Esophagus (tissue), 2 donors: ENCODE results near the gene MYOC. TPM values are rescaled to one million over a fixed set of nuclear protein-coding genes. Genes with fewer than 3 reads are reported as not detected.

ENCODE experiments used
- H3K27ac ChIP-seq, 2 donors: one replicate each; pipeline ENCODE4 v1.5.1; 2013; ENCODE audit warnings: low read depth in 2 of 2, mild to moderate bottlenecking in 2 of 2, inconsistent platforms in 1 of 2, low read length in 1 of 2, moderate library complexity in 1 of 2
- H3K27me3 ChIP-seq, 2 donors: one replicate each; pipeline ENCODE4 v1.6.1; 2013; ENCODE audit warnings: low read length in 2 of 2, control low read depth in 1 of 2, mild to moderate bottlenecking in 1 of 2; ENCODE audit not compliant: insufficient read depth in 2 of 2, control insufficient read depth in 1 of 2
- H3K36me3 ChIP-seq, 2 donors: one replicate each; pipeline ENCODE4 v1.6.1; 2013; ENCODE audit warnings: low read length in 1 of 2; ENCODE audit not compliant: control insufficient read depth in 2 of 2, insufficient read depth in 2 of 2
- H3K4me1 ChIP-seq, 2 donors: one replicate each; pipeline ENCODE4 v1.6.1; 2013; ENCODE audit warnings: low read length in 1 of 2; ENCODE audit not compliant: control insufficient read depth in 2 of 2, insufficient read depth in 2 of 2
- H3K4me3 ChIP-seq, 2 donors: one replicate each; pipeline ENCODE4 v1.5.1; 2013; ENCODE audit warnings: low read length in 2 of 2, mild to moderate bottlenecking in 2 of 2, low read depth in 1 of 2, moderate library complexity in 1 of 2
- H3K9me3 ChIP-seq, 2 donors: one replicate each; pipeline ENCODE4 v1.6.1; 2013; ENCODE audit warnings: mild to moderate bottlenecking in 2 of 2, low read depth in 1 of 2, low read length in 1 of 2, moderate library complexity in 1 of 2; ENCODE audit not compliant: control insufficient read depth in 2 of 2, insufficient read depth in 1 of 2
- WGBS, 2 donors: extraction: QIAGEN DNeasy Blood & Tissue Kit; methylation state at CpG; one replicate each; pipeline ENCODE4 v1.1.7; 2013; 5-methylcytosine and 5-hydroxymethylcytosine counted together
- polyA plus RNA-seq, 2 donors: library from polyadenylated mRNA; stranded (reverse); fragments of 200-250 nt; gene quantifications; one replicate each; pipeline ENCODE4 v1.2.3, GENCODE V29; 2013
- donor health status: healthy with polysubstance abuse.
- donor health status: Bipolar disorder and iron deficiency.

Gene MYOC
- polyA plus RNA-seq, 2 donors = 3.3 to 4.6 TPM

DNA sequence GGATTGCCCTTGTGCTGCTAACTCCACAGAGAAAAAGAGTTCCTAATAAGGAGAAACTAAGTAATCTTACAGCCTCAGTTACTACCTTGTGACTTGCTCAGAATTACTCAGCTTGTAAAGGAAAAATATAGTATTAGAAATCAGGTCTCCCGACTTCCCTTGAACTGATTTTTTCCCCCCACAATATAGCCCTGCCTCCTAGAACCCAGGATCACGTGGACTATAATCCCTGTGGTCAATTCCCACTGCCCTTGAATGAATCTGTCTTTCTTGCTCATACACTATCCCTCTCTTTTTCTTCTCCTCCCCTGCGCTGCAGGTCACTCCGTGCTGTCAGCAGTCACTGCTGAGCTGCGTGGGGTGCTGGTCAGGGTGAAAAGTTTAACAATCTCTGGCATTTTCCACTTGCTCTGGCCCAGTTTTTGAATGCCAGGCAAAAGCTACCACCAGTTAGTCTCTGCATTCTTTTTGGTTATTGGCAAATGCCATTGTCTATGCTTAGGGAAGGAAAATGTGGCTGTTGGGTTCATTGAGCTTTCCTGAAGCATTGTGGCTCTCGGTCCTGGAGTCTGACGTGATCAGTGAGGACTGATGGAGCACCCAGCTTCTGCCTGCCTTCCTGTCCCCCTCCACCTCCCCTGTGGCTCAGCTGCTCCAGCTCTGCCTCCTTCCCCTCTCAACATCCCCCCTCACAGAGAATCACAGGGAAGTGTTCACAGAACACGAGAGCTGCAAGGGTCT is 1.9 kb upstream of the MYOC start:
- Histone ChIP-seq H3K4me3 (no peak overlapping the region), H3K27ac (peak overlapping the region; percentile 67), H3K9me3 (no peaks in the 10 kb centered on the region), H3K4me1 (no peaks in the 10 kb centered on the region), H3K27me3 (no peaks in the 10 kb centered on the region), H3K36me3 (no peaks in the 10 kb centered on the region)
- WGBS, 2 donors = 53 to 54% methylated on average over 8 of the region's 8 CpGs

DNA sequence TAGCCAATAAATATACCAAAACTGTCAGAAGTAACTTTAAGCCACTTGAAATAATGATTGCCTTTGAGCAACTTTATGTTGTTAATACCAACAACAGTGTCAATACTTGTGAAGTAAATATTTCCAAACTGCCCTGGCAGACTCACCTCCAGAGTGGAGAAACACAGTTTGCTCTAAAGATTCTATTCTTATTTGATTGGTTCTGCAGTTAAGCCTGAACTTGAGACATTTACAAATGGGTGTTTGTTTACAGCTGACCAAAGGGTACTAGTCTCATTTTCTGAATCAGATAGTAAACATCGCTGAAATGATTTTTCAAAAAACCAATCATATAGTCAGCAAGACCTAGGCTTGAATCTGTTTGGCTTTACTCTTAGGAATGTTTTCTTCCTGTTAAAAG is 1.3 kb upstream of the MYOC start:
- H3K4me1 ChIP-seq = no peaks in the 10 kb centered on the region
- no peaks in the 10 kb centered on the region for H3K27me3 ChIP-seq
- no peaks in the 10 kb centered on the region for H3K36me3 ChIP-seq
- H3K27ac ChIP-seq = no peak overlapping the region
- 44 to 53% methylated on average over 1 of the region's 1 CpG for WGBS, 2 donors
- no peak overlapping the region for H3K4me3 ChIP-seq
- H3K9me3 ChIP-seq = no peaks in the 10 kb centered on the region

DNA sequence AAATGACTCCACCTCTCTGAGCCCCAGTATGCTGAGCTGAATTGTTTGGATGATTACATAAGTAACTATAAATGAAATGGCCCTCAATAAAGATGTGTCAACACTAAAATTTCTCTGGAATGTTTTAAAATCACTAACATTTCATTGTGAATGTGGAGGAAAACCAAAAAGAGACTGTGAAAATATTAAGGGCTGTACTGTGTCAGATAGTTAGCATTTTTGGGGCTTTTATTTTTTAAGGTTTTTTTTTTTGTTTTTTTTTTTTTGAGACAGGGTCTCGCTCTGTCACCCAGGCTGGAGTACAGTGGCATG is 6.3 kb downstream of the MYOC start:
- WGBS, 2 donors = 67 to 87% methylated on average over 1 of the region's 1 CpG
- Histone ChIP-seq H3K4me3 (no peak overlapping the region), H3K36me3 (no peaks in the 10 kb centered on the region), H3K27ac (no peak overlapping the region), H3K4me1 (peaks cover 0 to 2% of the 10 kb centered on the region in 2 donors), H3K9me3 (no peaks in the 10 kb centered on the region), H3K27me3 (no peaks in the 10 kb centered on the region)

DNA sequence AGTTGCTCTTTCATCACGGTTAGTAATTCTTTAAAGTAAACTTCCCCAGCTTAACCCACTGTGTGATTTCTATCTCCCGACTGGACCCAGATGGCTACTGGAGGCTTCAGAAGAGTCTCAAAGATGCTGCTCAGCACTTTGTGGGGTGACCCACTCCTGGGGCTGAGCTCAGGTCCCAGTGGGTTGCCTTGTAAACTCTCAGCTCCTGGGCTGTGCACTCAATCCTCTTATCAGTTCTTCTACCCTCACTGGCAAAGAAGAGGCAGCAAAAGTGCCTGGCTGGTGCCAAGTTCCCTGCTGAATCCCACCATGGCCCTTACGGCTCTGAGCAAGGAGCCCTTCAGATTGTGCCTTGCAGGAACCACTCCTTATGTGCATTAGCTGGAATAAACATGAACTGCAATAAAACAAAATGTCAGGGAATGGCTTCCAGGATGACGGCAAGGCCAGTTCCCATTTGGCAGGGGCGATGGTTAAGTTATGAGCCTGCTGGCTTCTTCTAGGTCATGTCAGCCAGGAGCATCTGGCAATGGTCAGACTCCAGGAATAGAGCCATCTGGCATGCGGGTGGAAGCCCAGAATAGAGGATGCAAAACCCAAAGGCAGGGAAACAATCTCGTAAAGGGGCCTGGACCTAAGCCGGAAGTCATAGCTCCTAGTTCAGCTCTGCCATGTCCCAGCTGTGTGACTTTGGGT is 6.8 kb downstream of the MYOC start:
- Histone ChIP-seq H3K4me1 (peaks cover 0 to 2% of the 10 kb centered on the region in 2 donors), H3K9me3 (no peaks in the 10 kb centered on the region), H3K27ac (peak overlapping the region; percentile 56 to 69), H3K4me3 (no peak overlapping the region), H3K36me3 (no peaks in the 10 kb centered on the region), H3K27me3 (no peaks in the 10 kb centered on the region)
- 29 to 46% methylated on average over 8 of the region's 8 CpGs for WGBS, 2 donors

DNA sequence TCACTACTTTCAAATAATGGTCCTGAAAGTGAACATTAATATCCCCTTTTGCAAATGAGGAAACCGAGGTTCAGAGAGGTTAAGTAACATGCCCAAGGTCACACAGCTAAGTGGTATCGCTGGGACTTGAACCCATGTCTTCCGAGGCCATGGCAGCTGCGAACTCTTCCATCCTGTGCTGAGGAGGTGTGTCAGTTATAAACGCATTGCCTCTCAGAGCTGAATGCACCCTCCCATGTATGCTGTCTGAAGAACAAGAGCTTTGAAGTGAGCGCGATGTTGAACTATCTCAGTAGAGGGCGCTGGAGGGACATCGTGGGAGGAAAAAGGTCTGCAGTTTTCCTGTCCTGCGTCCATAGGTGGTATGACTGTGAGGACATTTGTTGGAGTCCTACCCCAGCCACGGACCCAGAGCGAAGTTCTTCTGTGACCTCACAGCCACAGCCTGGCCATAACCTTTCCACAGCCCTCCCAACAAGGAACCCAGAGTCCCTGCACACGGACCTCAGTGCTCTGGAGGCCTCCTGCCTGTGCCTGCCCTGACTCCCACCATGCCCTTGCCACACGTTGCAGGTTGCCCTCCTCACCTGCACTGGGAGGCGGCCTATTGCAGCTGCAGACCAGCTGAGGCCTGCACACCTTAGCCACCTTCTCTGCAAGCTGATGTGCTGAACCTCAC is 7.5 kb downstream of the MYOC start:
- Histone ChIP-seq H3K27ac (peak overlapping the region; percentile 56 to 69), H3K36me3 (no peaks in the 10 kb centered on the region), H3K9me3 (no peaks in the 10 kb centered on the region), H3K27me3 (no peaks in the 10 kb centered on the region), H3K4me3 (no peak overlapping the region), H3K4me1 (peaks cover 0 to 2% of the 10 kb centered on the region in 2 donors)
- 16 to 27% methylated on average over 15 of the region's 15 CpGs for WGBS, 2 donors

DNA sequence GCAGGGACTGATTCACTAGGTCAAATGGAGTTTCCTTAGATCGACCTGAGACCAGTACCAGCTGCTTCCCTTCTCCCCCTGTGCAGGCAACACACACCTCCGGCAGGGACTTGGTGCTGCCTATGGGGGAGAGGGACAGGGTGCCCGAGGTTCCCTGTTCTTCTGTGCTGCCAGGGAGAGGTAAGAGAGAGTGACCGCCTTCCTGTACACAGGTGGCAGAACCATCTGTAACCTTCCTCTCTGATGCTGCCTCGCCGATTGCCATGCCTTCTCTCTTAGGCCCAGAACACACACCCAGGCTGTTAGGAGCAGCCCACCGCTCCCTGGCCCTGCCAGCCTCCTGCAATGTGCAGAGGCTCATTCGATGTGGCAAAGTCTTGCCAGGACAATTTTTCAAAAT is 9.3 kb downstream of the MYOC start:
- Histone ChIP-seq H3K9me3 (no peaks in the 10 kb centered on the region), H3K4me1 (peaks cover 0 to 2% of the 10 kb centered on the region in 2 donors), H3K36me3 (no peaks in the 10 kb centered on the region), H3K27me3 (no peaks in the 10 kb centered on the region), H3K27ac (no peak overlapping the region), H3K4me3 (no peak overlapping the region)
- WGBS, 2 donors = 72 to 77% methylated on average over 8 of the region's 8 CpGs

DNA sequence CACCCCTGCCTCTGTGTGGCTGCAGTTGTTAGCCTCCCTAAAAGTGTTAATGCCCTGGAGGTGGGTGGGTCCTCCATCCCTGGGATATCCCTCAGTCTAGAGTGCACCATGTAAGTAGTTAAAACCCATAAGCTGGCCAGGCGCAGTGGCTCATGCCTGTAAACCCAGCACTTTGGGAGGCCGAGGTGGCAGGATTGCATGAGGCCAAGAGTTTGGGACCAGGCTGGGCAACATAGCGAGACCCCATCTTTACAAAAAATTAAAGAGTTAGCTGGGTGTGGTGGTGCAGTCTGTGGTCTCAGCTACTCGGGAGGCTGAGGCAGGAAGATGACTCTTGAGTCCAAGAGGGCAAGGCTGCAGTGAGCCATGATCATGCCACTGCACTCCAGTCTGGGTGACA is 10.3 kb downstream of the MYOC start:
- H3K27ac ChIP-seq = no peak overlapping the region
- no peak overlapping the region for H3K4me3 ChIP-seq
- peaks cover 0 to 2% of the 10 kb centered on the region in 2 donors for H3K4me1 ChIP-seq
- H3K36me3 ChIP-seq = no peaks in the 10 kb centered on the region
- H3K9me3 ChIP-seq = no peaks in the 10 kb centered on the region
- H3K27me3 ChIP-seq = no peaks in the 10 kb centered on the region
- 84 to 89% methylated on average over 4 of the region's 4 CpGs for WGBS, 2 donors

DNA sequence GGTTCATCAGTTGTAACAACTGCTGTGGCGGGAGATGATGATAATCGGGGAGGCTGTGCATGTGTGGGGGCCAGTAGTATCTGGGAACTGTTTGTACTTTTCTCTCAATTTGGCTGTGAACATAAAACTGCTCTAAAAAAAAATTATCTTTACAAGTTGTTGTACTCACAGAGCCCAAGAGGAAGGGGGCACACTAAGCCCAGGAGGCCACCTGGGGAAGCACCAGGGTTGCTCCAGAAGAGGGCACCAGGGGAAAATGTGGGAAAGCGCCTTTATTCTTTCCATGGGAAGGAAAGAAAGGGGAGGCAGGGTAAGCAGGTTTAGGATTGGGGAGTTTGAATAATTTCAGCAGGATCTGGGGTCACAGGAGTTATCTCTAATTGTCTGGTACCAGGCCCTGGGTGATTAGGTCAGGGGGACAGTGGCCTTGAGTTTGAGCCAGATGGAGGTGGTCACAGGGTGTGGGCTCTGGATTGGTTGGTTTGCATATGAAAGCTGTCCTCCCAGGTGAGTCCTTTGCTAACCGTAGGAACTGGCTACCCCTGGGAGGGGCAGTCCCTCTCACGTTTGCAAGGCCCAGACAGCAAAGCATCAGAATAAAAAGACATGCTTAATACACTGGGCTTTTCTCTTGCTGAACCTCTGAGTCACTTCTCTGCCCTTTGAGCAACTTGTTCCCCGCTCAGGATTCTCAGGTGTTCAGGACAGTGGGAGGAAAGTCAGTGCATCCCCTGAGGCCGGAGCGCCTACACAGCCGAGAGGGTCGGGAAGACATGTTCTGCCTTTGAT is 11.2 kb downstream of the MYOC start:
- Histone ChIP-seq H3K4me3 (no peak overlapping the region), H3K27me3 (no peaks in the 10 kb centered on the region), H3K27ac (no peak overlapping the region), H3K9me3 (no peaks in the 10 kb centered on the region), H3K36me3 (no peaks in the 10 kb centered on the region), H3K4me1 (peaks cover 0 to 2% of the 10 kb centered on the region in 2 donors)
- 42 to 54% methylated on average over 10 of the region's 10 CpGs for WGBS, 2 donors

DNA sequence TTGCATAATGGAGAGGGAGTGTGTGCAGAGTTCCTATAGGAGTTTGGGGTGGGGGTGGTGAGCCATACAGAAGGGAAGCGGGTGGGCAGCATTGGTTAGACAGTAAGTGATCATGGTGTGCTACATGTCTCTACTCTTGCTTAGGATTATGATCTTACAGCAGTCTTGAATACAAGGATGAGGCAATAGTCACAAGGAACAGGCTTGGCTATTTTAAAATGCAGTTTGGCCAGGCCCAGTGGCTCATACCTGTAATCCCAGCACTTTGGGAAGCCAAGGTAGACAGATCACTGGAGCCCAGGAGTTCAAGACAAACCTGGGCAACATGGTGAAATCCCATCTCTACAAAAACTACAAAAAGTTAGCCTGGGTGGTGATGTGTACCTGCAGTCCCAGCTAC is 12.3 kb downstream of the MYOC start:
- no peaks in the 10 kb centered on the region for H3K36me3 ChIP-seq
- H3K9me3 ChIP-seq = no peaks in the 10 kb centered on the region
- no peak overlapping the region for H3K4me3 ChIP-seq
- H3K4me1 ChIP-seq = peaks cover 0 to 1% of the 10 kb centered on the region in 2 donors
- H3K27me3 ChIP-seq = no peaks in the 10 kb centered on the region
- no peak overlapping the region for H3K27ac ChIP-seq
- WGBS, 2 donors = 95 to 100% methylated on average over 1 of the region's 1 CpG
